H1 (cell line): Measurements from ENCODE around the gene CELSR1. TPM values are rescaled to one million over a fixed set of nuclear protein-coding genes. Genes with fewer than 3 reads are reported as not detected.

Experiments used
- ASH2L ChIP-seq: fragments of 200-600, 300-600 bp; sonication (generic); IDR thresholded peaks from one replicate; pipeline ENCODE4 v1.7.1; 2017; ENCODE audit warnings: low read length
- CTBP2 ChIP-seq: IDR thresholded peaks from 2 replicates; pipeline ENCODE4 v1.7.0; 2011; ENCODE audit warnings: borderline replicate concordance, mild to moderate bottlenecking, moderate library complexity, mixed read lengths, low read length; ENCODE audit not compliant: insufficient read depth, insufficient read length
- FOSL1 ChIP-seq: IDR thresholded peaks from 2 replicates; pipeline ENCODE4 v1.6.1; 2011; ENCODE audit warnings: mild to moderate bottlenecking, low read depth, low read length, moderate library complexity; ENCODE audit not compliant: insufficient read depth
- SIRT6 ChIP-seq: IDR thresholded peaks from one replicate; pipeline ENCODE4 v1.7.1; 2012; ENCODE audit warnings: low read length, inconsistent platforms
- TBP ChIP-seq: IDR thresholded peaks from 2 replicates; pipeline ENCODE4 v1.6.1; 2011; ENCODE audit warnings: low read depth, low read length, improper control_type of control experiment
- polyA plus RNA-seq, 7 experiments: library from polyadenylated mRNA; depleted of rRNA in 3 of 7; stranded (reverse) in 5 of 7; unstranded in 2 of 7; fragments of >200 nt in 5 of 7; fragments of 200-250 nt in 2 of 7; gene quantifications; 1 replicate in 5 of 7; 2 replicates in 1 of 7; 4 replicates in 1 of 7; pipeline versions ENCODE4 v1.2.1 to v1.2.3, GENCODE V29; 2011 to 2013; ENCODE audit warnings: missing spikeins in 2 of 7, mixed read lengths in 2 of 7
- total RNA-seq: library from RNA; stranded (reverse); fragmentation: NEBNext Ultra II Directional; extraction: Animal tissue kit (Norgen Biotek cat#: 25700); gene quantifications from 2 replicates; pipeline ENCODE4 v1.2.1, GENCODE V29; 2021

The CELSR1 gene
- total and polyA plus RNA-seq, 2 of the 8 experiments (the other 6 are each of a cell fraction or from before 2014, with no cell fraction given) = 9.0 to 12.4 TPM

DNA sequence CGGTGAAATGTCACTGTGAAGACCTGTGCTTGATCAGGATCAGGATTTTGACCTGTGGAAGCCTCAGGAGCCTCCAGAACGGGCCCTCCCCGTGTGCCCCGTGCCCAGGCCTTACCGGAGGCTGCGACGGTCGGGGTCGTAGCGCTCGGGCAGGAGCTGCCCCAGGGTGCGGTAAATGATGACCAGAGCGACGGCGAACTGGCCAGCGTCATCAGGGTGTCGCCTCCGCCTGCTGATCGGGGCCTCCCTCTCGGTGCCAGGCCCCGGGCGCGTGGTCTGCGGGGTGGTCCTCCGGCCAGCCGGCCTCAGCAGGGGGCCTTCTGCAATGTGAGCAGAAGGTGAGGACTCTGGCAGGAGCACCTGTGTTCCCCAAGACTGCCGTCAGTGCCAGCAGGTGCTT, 155.7 kb downstream of the CELSR1 start (continued):
- TF ChIP-seq ASH2L (no peak), CTBP2 (no peak), FOSL1 (no peak), TBP (no peak), SIRT6 (no peak)
